ENCODE data around the gene PDCD5.

- no peak for TF ChIP-seq NFRKB (IDR thresholded peaks at IDR 0.05)
- TF ChIP-seq ELF4 (IDR thresholded peaks at IDR 0.05): no peak
- no peak for TF ChIP-seq FOXM1 (IDR thresholded peaks at IDR 0.05; ENCODE audit: borderline replicate concordance)
- no peak for TF ChIP-seq PKNOX1 (IDR thresholded peaks at IDR 0.05)
Measured at GRCh38 chr19:32550666-32551065, 30.3 kb upstream of the PDCD5 start.
